KOPT-K1 (cell line): ENCODE measurements around the gene CTBP2.

Experiments
- H3K27ac ChIP-seq: fragments of 200-600 bp; sonication (generic); 2 replicates; pipeline ENCODE4 v1.5.1; 2016; ENCODE audit warnings: antibody characterized with exemption, mild to moderate bottlenecking, low read depth, low read length; ENCODE audit not compliant: poor library complexity, severe bottlenecking
- H3K36me3 ChIP-seq: fragments of 200-600 bp; sonication (generic); 2 replicates; pipeline ENCODE4 v1.5.1; 2017; ENCODE audit warnings: antibody characterized with exemption, mild to moderate bottlenecking, low read length, moderate library complexity; ENCODE audit not compliant: insufficient read depth
- H3K9me3 ChIP-seq: fragments of 200-600 bp; sonication (generic); 2 replicates; pipeline ENCODE4 v1.5.1; 2017; ENCODE audit warnings: antibody characterized with exemption, low read length, mild to moderate bottlenecking; ENCODE audit not compliant: insufficient read depth, poor library complexity, severe bottlenecking

CTBP2 gene

GRCh38 chr10:125132344-125132743 is 28.0 kb downstream of the CTBP2 start:
- Histone ChIP-seq H3K36me3 (no peaks in the 10 kb centered on the region), H3K9me3 (no peaks in the 10 kb centered on the region), H3K27ac (no peak overlapping the region)

- Histone ChIP-seq H3K36me3 (no peaks in the 10 kb centered on the region), H3K27ac (no peak overlapping the region), H3K9me3 (no peaks in the 10 kb centered on the region)
Observed at GRCh38 chr10:125130916-125131315, 29.4 kb downstream of the CTBP2 start.

DNA sequence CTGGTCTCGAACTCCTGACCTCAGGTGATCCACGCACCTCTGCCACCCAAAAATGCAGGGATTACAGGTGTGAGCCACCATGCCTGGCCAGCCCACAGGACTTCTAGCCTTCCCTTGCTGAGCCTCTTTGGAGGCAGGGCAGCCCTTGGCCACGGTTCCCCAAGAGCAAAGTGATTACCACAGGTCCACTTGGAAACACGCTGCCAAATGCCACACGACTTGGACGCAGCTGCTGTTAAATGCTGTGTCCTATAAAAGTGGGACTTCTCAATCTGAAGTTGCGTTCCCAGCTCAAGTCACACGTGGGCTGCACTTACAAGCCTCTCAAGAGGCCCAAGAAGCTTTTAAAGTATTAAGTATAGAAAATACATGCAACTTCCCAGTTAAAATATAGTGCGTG is 30.1 kb downstream of the CTBP2 start:
- H3K36me3 ChIP-seq: no peaks in the 10 kb centered on the region
- H3K9me3 ChIP-seq: no peaks in the 10 kb centered on the region
- H3K27ac ChIP-seq: no peak overlapping the region

GRCh38 chr10:125129076-125129458 is 31.3 kb downstream of the CTBP2 start:
- H3K36me3 ChIP-seq: no peaks in the 10 kb centered on the region
- H3K27ac ChIP-seq: no peak overlapping the region
- H3K9me3 ChIP-seq: no peaks in the 10 kb centered on the region

DNA sequence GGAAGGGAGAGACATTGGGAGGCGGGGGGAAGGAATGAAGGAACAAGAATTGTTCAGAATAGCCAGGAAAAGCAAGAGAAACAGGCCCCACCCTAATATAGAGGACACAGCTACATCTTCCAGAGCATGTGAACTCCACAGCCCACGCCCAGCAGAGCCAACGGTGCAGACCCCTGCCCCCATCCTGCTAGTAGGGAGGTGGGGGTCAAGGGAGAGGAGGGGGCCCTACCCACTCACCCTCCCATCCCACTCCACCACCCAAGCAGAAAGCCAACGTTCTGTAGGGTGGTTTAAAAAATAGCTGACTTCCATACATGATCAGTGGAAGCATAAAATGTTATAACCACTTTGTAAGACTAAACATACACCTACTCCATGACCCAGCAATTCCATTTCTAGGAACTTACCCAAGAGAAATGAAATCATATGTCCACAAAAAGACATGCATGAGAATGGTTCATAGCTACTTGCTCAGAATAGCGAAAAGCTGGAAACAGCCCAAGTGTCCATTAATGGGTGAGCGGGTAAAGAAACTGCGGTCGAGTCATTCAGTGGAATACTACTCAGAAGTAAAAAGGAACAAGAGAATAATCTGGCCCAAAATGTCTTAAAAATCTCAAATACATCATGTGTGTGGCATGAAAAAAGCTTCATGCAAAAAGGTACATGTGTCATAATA is 31.8 kb downstream of the CTBP2 start:
- no peaks in the 10 kb centered on the region for H3K9me3 ChIP-seq
- H3K36me3 ChIP-seq: no peaks in the 10 kb centered on the region
- no peak overlapping the region for H3K27ac ChIP-seq

GRCh38 chr10:125127986-125128385 is 32.4 kb downstream of the CTBP2 start:
- no peak overlapping the region for H3K27ac ChIP-seq

DNA sequence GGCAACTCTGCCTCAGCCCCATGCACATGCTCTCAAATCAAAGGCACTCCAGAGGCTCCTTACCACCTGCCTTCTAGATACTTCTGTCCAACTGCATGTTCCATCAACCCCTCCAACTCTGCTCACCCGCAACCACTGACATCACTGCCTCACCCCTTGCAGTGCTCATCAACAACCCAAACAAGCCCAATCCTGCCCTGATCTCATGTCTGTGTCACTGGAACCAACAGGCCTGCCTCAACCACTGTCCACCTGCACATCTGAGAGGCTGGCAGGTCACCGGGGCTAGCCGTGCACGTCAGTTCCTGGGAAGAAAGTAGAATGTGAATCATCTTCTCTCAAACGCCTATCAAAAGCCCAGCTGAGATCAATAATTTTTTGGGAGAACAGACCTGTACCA is 33.3 kb downstream of the CTBP2 start:
- Histone ChIP-seq H3K27ac (no peak overlapping the region), H3K36me3 (no peaks in the 10 kb centered on the region), H3K9me3 (no peaks in the 10 kb centered on the region)

More at GRCh38 chr10:125127986-125128385, 32.4 kb downstream of the CTBP2 start:
- Histone ChIP-seq H3K9me3 (no peaks in the 10 kb centered on the region), H3K36me3 (no peaks in the 10 kb centered on the region)

- no peak overlapping the region for H3K27ac ChIP-seq
- H3K36me3 ChIP-seq: no peaks in the 10 kb centered on the region
- no peaks in the 10 kb centered on the region for H3K9me3 ChIP-seq
Observed at GRCh38 chr10:125125951-125126735, 34.2 kb downstream of the CTBP2 start.

DNA sequence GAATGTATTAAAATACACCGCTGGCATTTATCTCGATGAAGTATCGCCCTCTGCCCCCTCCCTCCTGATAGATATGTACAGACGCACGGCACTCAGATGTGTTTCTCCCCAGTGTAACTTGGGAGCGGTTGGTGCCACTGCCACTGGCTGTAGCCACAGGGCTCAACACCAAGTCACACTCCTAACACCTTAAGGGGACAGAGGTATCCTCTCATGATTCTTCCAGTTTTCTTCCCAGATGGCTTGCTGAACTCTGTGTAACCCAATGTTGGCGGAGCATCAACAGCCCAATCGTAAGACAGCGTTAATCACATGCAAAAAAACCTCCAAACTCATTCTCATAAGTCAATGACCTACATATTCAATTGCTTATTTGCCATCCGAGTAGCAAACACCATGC is 35.5 kb downstream of the CTBP2 start:
- Histone ChIP-seq H3K27ac (no peak overlapping the region), H3K36me3 (no peaks in the 10 kb centered on the region), H3K9me3 (no peaks in the 10 kb centered on the region)

DNA sequence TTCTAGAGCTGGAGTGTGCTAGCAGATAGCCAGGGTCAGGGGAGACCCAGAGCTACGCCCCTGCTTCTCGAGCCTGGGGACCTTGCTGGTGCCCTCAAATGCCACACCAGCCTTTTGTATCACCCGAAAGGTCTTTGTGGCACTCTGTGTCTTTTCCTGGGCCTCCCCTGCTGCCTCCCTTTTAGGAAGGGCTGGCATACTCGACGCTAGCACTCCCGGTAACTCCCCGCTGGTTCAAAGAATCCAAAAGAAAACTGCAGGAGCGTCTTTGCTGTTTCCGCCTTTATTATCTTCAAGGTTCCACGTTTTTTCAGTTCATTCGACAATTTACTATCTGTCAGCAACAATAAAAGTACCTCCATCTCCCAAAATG is 36.3 kb downstream of the CTBP2 start:
- no peaks in the 10 kb centered on the region for H3K9me3 ChIP-seq
- no peak overlapping the region for H3K27ac ChIP-seq
- H3K36me3 ChIP-seq: no peaks in the 10 kb centered on the region

GRCh38 chr10:125123476-125124114 is 36.8 kb downstream of the CTBP2 start:
- no peaks in the 10 kb centered on the region for H3K36me3 ChIP-seq
- no peak overlapping the region for H3K27ac ChIP-seq

DNA sequence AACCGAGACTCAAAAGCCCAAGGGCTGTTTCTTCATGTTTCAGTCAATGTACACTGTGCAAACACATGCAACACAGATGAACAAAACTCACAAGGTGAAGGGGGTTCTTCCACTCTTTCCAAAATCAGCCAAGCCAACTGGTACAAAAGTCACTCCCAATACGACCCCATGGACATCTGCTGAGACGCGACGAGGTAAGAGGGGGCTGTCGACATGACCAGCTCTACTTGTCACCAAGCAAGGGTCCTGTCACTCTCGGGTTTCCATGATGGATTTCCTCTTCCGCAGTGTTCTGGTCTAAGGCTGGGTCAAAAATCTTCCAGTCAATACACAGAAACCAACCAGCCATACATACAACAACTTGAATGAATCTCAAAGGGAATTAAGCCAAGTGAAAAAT is 37.8 kb downstream of the CTBP2 start:
- H3K27ac ChIP-seq: no peak overlapping the region
- no peaks in the 10 kb centered on the region for H3K9me3 ChIP-seq
- no peaks in the 10 kb centered on the region for H3K36me3 ChIP-seq

More at GRCh38 chr10:125123476-125124114, 36.8 kb downstream of the CTBP2 start:
- no peaks in the 10 kb centered on the region for H3K9me3 ChIP-seq

- no peak overlapping the region for H3K27ac ChIP-seq
- H3K9me3 ChIP-seq: no peaks in the 10 kb centered on the region
- no peaks in the 10 kb centered on the region for H3K36me3 ChIP-seq
Observed at GRCh38 chr10:125121003-125121402, 39.4 kb downstream of the CTBP2 start.

DNA sequence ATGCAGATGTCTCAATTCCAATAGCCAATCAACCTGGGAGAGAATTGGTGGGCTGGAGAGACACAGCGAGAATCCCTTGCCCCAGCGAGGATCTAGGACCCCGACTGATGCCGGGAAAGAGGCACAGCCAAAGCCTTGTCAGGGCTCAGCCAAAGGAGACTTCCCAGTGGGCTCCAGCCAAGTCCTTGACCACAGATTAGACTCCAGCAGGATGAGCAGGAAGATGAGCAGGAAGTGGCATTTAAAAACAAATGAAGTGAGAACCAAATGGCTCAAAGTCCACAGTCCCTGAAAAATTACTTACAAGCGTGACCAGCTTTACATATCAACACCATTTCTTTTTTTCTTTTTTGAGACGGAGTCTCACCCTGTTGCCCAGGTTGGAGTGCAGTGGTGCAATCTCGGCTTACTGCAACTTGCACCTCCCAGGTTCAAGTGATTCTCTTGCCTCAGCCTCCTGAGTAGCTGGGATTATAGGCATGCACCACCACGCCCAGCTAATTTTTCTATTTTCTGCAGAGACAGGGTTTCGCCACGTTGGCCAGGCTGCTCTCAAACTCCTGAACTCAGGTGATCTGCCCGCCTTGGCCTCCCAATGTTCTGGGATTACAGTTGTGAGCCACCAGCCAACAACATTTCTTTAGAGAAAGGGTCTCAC is 40.2 kb downstream of the CTBP2 start:
- no peaks in the 10 kb centered on the region for H3K36me3 ChIP-seq
- no peaks in the 10 kb centered on the region for H3K9me3 ChIP-seq
- H3K27ac ChIP-seq: no peak overlapping the region

- Histone ChIP-seq H3K9me3 (no peaks in the 10 kb centered on the region), H3K36me3 (no peaks in the 10 kb centered on the region), H3K27ac (no peak overlapping the region)
Observed at GRCh38 chr10:125118701-125119100, 41.7 kb downstream of the CTBP2 start.
